ENCODE data around the gene TMEM184A. TPM values are rescaled to one million over a fixed set of nuclear protein-coding genes. Genes with fewer than 3 reads are reported as not detected.
A peak's percentile ranks its signal among the peaks of the same experiment; 100 is the strongest.

The TMEM184A gene
- total and polyA plus RNA-seq, 2 of the 13 experiments (the other 11 are each of a cell fraction or from before 2014, with no cell fraction given) = 9.5 to 20.4 TPM

DNA sequence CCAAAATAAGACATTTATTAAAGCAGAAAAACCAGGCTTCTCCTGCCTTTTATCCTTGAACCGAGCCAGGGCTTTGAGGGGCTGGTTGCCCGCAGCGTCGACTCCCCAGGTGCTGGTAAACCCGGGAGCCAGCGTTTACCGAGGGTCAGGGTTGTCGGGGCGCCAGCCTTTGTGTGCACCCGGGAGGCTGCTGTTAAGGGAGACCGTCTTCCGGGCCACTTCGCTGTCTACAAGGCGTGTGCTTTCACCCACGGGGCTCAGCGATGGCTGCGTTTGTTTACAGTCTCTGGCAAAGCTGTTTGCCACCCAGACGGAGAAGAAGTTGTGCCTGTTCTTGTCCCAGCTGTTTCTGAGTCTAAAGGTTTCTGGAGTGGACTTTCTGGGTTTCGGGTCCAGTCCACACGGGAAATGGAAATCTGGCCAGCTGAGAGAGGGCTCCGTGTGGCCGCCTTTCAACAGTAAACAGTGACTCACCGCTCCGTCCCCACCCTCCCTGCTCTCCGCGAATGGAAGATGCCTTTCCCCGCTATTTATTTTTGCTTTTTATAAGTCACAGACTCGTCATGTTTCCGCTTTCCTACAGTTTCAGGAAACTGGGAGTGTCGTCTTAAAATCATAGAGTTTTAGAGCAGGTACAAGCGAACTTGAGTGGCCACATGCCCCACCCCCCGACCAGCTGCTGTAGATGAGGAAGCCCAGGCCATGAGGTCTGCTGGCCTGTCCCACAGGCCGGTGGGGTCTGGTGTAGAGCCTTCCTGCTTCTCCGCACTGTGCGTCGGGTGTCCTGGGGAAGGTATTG, 23.4 kb downstream of the TMEM184A start (continued):
- no peak for TF ChIP-seq ZFP41 (CRISPR knock-in tag; IDR thresholded peaks at IDR 0.05; ENCODE audit: borderline replicate concordance)
- TF ChIP-seq, protein P1, sequence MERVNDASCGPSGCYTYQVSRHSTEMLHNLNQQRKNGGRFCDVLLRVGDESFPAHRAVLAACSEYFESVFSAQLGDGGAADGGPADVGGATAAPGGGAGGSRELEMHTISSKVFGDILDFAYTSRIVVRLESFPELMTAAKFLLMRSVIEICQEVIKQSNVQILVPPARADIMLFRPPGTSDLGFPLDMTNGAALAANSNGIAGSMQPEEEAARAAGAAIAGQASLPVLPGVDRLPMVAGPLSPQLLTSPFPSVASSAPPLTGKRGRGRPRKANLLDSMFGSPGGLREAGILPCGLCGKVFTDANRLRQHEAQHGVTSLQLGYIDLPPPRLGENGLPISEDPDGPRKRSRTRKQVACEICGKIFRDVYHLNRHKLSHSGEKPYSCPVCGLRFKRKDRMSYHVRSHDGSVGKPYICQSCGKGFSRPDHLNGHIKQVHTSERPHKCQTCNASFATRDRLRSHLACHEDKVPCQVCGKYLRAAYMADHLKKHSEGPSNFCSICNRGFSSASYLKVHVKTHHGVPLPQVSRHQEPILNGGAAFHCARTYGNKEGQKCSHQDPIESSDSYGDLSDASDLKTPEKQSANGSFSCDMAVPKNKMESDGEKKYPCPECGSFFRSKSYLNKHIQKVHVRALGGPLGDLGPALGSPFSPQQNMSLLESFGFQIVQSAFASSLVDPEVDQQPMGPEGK (CRISPR knock-in tag; IDR thresholded peaks at IDR 0.05) = no peak
- TF ChIP-seq, protein P2, sequence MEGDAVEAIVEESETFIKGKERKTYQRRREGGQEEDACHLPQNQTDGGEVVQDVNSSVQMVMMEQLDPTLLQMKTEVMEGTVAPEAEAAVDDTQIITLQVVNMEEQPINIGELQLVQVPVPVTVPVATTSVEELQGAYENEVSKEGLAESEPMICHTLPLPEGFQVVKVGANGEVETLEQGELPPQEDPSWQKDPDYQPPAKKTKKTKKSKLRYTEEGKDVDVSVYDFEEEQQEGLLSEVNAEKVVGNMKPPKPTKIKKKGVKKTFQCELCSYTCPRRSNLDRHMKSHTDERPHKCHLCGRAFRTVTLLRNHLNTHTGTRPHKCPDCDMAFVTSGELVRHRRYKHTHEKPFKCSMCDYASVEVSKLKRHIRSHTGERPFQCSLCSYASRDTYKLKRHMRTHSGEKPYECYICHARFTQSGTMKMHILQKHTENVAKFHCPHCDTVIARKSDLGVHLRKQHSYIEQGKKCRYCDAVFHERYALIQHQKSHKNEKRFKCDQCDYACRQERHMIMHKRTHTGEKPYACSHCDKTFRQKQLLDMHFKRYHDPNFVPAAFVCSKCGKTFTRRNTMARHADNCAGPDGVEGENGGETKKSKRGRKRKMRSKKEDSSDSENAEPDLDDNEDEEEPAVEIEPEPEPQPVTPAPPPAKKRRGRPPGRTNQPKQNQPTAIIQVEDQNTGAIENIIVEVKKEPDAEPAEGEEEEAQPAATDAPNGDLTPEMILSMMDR (CRISPR knock-in tag; IDR thresholded peaks at IDR 0.05) = no peak
- TF ChIP-seq ELF3 (CRISPR knock-in tag; IDR thresholded peaks at IDR 0.05) = peak; percentile 77; the same call in 1 of the 2 replicates
- no peak for TF ChIP-seq BRCA1 (CRISPR knock-in tag; IDR thresholded peaks at IDR 0.05)
- TF ChIP-seq, protein P3, sequence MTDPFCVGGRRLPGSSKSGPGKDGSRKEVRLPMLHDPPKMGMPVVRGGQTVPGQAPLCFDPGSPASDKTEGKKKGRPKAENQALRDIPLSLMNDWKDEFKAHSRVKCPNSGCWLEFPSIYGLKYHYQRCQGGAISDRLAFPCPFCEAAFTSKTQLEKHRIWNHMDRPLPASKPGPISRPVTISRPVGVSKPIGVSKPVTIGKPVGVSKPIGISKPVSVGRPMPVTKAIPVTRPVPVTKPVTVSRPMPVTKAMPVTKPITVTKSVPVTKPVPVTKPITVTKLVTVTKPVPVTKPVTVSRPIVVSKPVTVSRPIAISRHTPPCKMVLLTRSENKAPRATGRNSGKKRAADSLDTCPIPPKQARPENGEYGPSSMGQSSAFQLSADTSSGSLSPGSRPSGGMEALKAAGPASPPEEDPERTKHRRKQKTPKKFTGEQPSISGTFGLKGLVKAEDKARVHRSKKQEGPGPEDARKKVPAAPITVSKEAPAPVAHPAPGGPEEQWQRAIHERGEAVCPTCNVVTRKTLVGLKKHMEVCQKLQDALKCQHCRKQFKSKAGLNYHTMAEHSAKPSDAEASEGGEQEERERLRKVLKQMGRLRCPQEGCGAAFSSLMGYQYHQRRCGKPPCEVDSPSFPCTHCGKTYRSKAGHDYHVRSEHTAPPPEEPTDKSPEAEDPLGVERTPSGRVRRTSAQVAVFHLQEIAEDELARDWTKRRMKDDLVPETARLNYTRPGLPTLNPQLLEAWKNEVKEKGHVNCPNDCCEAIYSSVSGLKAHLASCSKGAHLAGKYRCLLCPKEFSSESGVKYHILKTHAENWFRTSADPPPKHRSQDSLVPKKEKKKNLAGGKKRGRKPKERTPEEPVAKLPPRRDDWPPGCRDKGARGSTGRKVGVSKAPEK (CRISPR knock-in tag; IDR thresholded peaks at IDR 0.05; ENCODE audit: borderline replicate concordance) = no peak
- TF ChIP-seq, protein P4, sequence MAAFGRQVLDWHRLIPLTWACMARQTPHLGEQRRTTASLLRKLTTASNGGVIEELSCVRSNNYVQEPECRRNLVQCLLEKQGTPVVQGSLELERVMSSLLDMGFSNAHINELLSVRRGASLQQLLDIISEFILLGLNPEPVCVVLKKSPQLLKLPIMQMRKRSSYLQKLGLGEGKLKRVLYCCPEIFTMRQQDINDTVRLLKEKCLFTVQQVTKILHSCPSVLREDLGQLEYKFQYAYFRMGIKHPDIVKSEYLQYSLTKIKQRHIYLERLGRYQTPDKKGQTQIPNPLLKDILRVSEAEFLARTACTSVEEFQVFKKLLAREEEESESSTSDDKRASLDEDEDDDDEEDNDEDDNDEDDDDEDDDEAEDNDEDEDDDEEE (CRISPR knock-in tag; IDR thresholded peaks at IDR 0.05) = no peak
- peak; percentile 42; the same call in 1 of the 2 replicates for TF ChIP-seq JUN (CRISPR knock-in tag; IDR thresholded peaks at IDR 0.05)
- TF ChIP-seq HES4 (CRISPR knock-in tag; IDR thresholded peaks at IDR 0.05; ENCODE audit: borderline replicate concordance) = no peak
- no peak for TF ChIP-seq ZNF569 (CRISPR knock-in tag; IDR thresholded peaks at IDR 0.05; ENCODE audit: borderline replicate concordance)
- no peak for TF ChIP-seq POGZ (CRISPR knock-in tag; IDR thresholded peaks at IDR 0.05)
- TF ChIP-seq KLF12 (CRISPR knock-in tag; IDR thresholded peaks at IDR 0.05; ENCODE audit: borderline replicate concordance) = no peak
- no peak for TF ChIP-seq PHF5A (CRISPR knock-in tag; IDR thresholded peaks at IDR 0.05; ENCODE audit: low read depth, unreplicated experiment)
- no peak for TF ChIP-seq ZNF329 (CRISPR knock-in tag; IDR thresholded peaks at IDR 0.05; ENCODE audit: low read depth)
- TF ChIP-seq MAFF (IDR thresholded peaks at IDR 0.05; ENCODE audit: low read depth, low read length) = no peak
- TF ChIP-seq SP4 (CRISPR knock-in tag; IDR thresholded peaks at IDR 0.05) = no peak
- TF ChIP-seq, protein P5, sequence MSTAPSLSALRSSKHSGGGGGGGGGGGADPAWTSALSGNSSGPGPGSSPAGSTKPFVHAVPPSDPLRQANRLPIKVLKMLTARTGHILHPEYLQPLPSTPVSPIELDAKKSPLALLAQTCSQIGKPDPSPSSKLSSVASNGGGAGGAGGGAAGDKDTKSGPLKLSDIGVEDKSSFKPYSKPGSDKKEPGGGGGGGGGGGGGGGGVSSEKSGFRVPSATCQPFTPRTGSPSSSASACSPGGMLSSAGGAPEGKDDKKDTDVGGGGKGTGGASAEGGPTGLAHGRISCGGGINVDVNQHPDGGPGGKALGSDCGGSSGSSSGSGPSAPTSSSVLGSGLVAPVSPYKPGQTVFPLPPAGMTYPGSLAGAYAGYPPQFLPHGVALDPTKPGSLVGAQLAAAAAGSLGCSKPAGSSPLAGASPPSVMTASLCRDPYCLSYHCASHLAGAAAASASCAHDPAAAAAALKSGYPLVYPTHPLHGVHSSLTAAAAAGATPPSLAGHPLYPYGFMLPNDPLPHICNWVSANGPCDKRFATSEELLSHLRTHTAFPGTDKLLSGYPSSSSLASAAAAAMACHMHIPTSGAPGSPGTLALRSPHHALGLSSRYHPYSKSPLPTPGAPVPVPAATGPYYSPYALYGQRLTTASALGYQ (CRISPR knock-in tag; IDR thresholded peaks at IDR 0.05) = no peak
- TF ChIP-seq, protein P6, sequence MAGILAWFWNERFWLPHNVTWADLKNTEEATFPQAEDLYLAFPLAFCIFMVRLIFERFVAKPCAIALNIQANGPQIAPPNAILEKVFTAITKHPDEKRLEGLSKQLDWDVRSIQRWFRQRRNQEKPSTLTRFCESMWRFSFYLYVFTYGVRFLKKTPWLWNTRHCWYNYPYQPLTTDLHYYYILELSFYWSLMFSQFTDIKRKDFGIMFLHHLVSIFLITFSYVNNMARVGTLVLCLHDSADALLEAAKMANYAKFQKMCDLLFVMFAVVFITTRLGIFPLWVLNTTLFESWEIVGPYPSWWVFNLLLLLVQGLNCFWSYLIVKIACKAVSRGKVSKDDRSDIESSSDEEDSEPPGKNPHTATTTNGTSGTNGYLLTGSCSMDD (CRISPR knock-in tag; IDR thresholded peaks at IDR 0.05) = no peak

All from HepG2 (cell line).